Muscle of arm (tissue), 12 donors: ENCODE results near the gene ABCA5. TPM values are rescaled to one million over a fixed set of nuclear protein-coding genes. Genes with fewer than 3 reads are reported as not detected.
"Not testable (repeated sequence)": the region's sequence is repeated elsewhere in the genome, so short reads cannot be mapped to it uniquely, and the experiment has no call there.

Experiments used
- DNase-seq: peaks from one replicate; pipeline ENCODE4 v3.0.0-alpha.2; 2013
- polyA plus RNA-seq, 12 donors: library from polyadenylated mRNA; unstranded; fragments of 120-200 nt; gene quantifications; one replicate each; pipeline ENCODE4 v1.2.1, GENCODE V29; 2013; ENCODE audit not compliant: insufficient read length in 12 of 12

Gene ABCA5
- polyA plus RNA-seq, 12 donors = 12.6 to 34.9 (median 24.4) TPM; not detected in 1

DNA sequence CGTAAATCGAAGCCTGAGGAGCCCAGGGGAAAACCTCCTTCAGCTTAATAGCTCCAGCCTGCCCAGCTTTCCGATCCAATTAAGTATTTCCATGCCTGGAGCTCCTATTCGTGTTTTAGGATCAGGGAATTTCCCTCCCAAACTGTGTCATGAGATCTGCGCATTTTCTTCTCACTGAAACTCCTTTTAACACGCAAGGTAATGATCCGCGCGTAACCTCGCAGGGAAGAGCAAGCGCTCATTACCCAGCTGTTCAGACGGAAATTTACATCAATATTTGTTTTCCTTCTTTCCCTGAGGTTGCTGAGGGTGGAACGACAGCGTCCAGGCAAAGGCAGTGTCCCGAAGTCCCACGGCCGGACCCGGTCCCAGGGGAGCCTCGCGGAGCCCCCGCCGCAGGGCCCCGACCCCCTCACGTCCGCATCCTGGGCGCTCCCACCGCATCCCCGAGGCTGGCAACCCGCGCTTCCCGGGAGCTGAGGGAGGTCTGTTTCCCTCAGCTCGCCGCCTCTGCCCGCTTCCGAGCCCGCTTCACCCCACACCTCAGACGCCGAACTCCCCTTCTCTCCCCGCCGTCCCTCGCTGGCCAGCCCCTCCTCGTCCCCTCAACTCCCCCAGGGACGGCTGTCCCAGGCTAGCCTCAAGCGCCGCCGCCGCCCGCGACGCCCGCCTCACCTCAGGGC lies 415 bp downstream of the ABCA5 start:
- DNase-seq = peak; percentile 20

DNA sequence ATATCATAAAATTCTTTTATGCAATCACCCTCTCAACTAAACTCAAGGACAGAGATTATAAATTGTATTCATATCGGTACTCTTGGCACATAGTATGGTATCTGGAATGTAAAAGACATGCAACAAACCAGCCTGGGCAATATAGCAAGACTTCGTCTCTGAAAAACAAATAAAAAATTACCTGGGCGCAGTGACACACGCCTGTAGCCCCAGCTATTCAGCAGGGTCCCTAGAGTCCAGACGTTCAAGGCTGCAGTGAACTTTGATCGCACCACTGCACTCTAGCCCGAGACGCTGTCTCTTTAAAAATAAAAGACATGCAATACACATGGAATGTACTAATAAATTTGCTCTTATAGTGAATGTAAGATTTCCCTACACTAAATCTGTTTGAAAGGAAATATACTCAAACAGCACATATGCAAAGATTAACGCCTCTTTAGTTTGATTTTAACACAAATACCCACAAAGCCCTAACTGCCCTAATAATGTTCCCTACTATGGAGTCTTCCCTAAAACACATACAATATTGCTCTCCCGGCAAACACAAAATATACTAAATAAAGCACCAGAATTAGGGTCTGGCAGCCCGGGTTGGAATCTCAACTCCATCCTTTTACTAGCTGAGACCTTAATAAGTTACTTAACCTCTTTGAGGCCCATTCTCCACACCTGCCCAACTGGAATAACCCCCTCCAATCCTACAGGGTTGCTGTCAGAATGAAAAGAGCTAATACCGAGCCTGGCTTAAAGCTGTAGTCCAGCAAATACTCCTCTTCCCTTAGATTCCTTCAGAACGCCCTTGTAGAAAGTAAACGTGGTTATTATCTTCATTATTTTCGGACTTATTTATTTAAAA lies 1.2 kb downstream of the ABCA5 start:
- DNase-seq = no peak

GRCh38 chr17:69323806-69324205 lies 3.1 kb downstream of the ABCA5 start:
- no peak for DNase-seq

DNA sequence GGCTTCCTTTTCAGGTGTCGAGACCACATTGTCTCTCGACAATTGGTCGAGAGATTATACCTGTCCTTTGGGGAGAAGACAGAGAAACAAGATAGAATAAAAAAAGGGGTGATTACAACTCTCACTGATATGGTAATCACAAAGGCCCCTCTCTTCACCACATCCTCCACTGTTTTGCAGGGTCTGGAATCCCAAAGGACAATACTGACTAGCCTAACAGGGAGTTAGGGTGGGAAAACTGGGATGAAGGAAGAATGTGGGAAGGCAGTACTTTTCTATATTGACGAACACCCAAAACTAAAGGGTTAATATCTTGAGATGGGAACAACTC lies 6.1 kb downstream of the ABCA5 start:
- DNase-seq = no peak

- no peak for DNase-seq
Measured at GRCh38 chr17:69320210-69320907, 6.6 kb downstream of the ABCA5 start.

DNA sequence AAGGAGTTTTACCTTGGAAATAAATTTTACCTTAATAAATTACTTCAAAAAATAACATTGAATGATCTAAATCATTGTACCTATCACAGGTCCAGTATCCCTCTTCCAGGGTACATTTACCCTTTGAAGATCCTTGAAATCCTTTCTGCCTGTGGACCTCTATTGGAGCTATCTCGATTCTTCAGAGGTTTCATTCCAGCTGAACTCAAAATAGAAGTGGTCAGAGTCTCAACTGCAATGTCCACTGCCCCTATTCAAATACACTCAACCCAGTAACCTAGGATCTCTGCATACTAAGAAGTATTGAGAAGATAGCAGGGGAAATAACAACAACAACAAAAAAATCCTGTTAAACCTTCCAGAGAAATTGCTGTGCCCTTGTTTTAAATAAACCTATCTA lies 9.3 kb downstream of the ABCA5 start:
- DNase-seq = no peak

DNA sequence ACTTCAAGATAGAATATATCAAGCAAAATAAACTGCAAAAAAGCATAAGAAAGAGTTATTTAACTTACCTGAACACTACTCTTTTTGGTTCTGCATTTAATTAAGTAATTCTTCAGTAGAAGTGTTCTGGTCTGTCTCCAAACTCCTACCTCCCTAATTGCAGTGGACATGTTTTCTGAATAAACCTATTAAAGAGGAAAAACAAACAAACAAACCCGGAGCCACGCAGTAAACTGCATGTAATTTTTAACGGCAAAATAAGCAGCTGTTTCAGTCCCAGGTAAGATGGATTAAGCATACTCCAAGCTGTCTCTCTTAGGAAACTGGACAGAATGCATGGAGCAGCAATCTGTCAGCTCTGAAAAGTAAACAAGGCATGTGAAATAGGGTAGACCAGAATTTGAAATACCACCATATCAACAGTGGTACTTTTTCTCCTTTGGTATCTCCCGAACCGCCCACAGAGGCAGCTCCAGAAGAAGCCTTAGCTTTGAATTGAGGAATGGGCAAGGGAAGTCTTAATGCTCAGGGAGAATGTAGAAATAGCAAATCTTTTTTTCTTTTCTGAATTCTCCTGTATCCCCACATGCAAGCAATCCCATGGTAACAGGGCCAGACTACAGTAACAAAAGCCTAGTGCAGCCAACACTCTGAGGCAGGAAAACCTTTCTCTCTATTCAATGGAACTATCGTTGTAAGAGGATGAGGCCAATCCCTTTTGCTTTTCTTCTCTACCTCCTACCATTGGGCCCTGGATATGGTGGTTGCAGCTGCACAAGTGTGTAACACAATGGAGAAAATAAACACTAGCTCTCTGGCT lies 12.5 kb downstream of the ABCA5 start:
- DNase-seq = no peak

GRCh38 chr17:69305177-69305576 lies 21.8 kb downstream of the ABCA5 start:
- no peak for DNase-seq

DNA sequence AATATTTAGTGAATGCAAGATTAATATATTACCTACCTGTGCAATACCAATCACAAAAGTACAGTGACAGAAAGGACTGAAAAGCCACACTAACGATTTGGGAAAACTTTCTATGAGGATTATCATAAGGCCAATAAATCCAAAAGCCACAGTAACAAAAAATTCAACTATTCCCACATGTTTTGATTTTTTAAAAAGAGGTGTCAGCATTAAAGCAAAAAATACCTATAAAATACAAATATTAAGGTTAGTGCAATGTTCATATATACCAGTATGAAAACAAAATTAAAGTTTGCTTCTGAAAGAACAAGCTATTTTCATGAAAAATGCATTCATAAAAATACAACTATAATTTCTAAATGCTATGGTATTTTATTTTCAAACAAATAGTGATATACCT lies 24.3 kb downstream of the ABCA5 start:
- no peak for DNase-seq

DNA sequence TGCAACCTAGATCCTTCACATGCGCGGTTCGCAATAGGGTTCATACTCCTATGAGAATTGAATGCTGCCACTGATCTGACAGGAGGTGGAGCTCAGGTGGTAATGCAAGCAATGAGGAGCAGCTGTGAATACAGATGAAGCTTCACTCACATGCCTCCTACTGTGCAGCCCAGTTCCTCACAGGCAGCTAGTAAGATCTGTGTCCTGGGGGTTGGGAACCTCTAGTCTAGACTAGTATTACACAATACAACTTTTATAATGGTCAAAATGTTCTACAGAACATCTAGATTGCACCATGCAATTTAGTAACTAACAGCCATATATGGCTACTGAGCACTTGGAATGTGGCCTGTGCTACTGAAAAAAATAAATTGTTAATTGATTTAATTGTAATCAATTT lies 26.7 kb downstream of the ABCA5 start:
- no peak for DNase-seq

DNA sequence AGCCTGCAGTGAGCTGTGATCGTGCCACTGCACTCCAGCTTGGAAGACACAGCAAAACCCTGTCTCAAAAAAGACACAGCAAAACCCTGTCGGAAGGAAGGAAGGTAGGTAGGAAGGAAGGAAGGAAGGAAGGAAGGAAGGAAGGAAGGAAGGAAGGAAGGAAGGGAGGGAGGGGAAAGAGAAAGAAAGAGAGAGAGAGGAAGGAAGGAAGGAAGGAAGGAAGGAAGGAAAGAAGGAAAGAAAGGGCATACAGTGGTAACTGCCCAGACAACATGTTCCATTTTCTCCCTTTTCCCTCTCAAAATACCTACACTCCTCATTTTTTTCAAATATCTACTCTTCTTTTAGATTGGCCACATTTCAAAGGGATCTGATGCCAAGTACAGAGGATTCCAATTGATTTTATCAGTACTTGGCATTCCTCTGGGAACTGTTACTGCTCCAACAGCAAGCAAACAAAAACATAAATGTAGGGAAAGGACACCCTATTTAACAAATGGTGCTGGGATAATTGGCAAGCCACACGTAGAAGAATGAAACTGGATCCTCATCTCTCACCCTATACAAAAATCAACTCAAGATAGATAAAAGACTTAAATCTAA lies 28.7 kb downstream of the ABCA5 start:
- not testable (repeated sequence) for DNase-seq

DNA sequence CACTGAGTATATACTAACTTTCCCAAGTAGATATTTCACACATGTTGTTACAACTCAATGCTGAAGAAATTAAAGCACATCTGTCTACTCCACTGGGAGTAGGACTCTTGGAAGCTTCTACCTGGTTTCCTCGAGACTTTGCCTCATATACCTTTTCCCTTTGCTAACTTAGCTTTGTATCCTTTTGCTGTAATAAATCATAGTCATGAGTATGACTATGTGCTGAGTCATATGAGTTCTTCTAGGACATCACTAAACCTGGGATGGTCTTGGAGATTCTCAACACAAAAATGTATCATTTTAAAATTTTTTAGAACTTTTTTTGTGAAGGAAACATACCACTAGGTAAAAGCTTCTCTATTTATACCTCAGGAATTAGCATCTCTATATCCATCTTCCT lies 39.8 kb downstream of the ABCA5 start:
- DNase-seq = no peak

DNA sequence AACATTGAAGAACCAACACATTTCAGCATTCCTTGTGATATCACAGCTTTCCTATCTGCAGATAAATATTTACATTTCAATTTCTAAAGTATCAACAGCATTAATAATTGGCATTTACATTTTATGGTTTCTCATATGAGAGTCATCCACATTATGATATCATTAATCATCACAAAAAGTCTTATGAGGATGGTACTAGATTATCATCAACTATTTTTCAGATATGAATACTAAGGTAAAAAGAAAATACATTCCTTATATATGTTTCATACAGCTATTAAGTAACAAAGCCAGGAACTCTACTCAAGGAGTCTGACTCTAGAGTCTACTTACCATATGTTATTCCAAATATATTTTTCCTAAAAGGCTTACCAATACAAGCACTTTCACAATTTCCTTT lies 40.7 kb downstream of the ABCA5 start:
- no peak for DNase-seq

DNA sequence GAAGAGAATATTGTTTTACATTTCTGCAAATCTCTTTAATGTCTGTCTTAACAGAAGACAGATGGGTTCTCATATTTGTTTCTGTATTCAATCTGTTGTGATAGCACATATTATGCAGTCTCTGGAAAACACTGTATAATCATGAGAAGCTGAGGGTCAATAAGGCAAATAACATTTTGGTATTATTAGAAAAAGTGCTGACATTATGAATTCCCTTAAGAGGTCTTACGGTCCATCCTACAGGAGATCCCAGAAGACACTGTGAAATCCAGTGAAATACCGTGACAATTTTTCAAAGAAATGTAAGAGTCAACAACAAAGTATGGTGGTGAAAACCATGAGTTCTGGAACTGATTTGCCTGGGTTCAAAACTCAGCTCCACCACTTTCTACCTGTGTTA lies 42.3 kb downstream of the ABCA5 start:
- DNase-seq = no peak

- no peak for DNase-seq
Measured at GRCh38 chr17:69282002-69282401, 44.9 kb downstream of the ABCA5 start.

DNA sequence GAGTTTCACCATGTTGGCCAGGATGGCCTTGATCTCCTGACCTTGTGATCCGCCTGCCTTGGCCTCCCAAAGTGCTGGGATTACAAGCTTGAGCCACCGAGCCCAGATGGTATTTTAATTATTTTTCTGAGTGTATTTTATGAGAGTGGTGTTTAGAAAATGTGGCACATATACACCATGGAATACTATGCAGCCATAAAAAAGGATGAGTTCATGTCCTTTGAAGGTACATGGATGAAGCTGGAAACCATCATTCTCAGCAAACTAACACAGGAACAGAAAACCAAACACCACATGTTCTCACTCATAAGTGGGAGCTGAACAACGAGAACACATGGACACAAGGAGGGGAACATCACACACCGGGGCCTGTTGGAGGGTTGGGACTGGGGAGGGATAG lies 50.7 kb downstream of the ABCA5 start:
- not testable (repeated sequence) for DNase-seq

DNA sequence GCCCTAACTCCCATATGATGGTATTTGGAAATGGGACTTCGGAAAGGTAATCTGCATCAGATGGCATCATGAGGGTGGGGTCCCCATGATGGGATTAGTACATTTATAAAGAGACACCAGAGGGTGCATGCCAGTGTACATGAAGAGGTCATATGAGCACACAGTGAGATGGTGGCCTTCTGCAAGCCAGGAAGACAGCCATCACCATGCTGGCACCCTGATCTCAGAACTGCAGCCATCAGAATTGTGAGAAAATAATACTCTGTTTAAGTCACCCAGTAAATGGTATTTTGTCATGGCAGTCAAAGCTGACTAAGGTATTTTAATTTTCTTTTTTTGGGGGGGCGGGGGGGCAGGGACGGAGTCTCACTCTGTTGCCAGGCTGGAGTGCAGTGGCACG lies 51.2 kb downstream of the ABCA5 start:
- DNase-seq = no peak

DNA sequence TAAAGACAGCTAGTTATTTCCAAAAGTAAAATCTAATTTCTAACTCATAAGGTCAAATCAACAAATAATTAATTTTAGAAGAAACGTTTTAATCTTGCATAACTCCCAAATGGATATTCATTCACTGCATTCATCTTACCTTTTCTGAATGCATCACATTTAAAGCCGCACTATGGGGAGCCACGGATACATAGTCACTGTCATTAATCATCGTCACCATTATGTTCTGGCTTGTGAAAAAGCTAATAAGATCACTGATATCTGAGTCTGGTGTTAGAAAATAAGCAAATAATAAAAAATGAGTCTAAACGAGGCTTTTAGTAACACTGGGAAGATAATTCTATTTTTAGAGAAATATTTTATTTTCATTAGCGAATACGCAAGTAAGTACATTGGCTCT lies 55.9 kb downstream of the ABCA5 start:
- DNase-seq = no peak

GRCh38 chr17:69269131-69269998 lies 57.6 kb downstream of the ABCA5 start:
- DNase-seq = peak; percentile 25

DNA sequence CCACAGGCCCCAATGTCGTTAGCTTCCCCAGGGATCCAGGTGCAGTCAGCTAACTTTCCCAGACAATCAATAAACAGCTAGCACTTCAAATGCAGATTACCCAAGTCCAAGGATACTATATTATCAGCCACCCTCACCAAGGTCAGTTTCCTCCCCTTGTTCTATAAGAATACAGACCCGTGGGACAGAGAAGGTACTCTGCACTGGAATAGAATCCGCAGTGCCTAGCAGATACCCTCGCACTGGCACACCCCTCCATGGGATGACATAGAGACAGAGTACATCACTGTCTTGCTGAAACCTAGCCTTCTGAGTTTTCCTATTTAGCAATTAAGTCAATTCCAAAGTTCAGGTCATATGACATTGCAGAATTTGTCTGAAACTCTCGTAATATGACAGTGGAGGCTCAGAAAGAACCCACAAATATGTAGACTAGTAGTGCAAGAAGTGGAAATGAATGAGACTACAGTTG lies 58.4 kb downstream of the ABCA5 start:
- DNase-seq = no peak
